Measurements from ENCODE around the gene MFSD6L. TPM values are rescaled to one million over a fixed set of nuclear protein-coding genes. Genes with fewer than 3 reads are reported as not detected.

Gene MFSD6L
- polyA plus RNA-seq, 3 donors = 0.08 to 0.37 TPM; not detected in 1

GRCh38 chr17:8766731-8767130 lies 32.4 kb downstream of the MFSD6L start:
- Histone ChIP-seq H3K9ac (ENCODE audit: insufficient read depth, low read length, poor library complexity, severe bottlenecking) (no peak overlapping the region), H3K27me3 (ENCODE audit: control insufficient read depth in 2 of 2, insufficient read depth in 2 of 2, low read length in 2 of 2) (no peaks in the 10 kb centered on the region), H4K20me1 (ENCODE audit: insufficient read depth, low read length) (no peaks in the 10 kb centered on the region), H3K27ac (ENCODE audit: low read depth in 1 of 2, low read length in 2 of 2) (no peak overlapping the region), H3K9me3 (replicated peaks in 1 of 2; ENCODE audit: control insufficient read depth in 1 of 2, insufficient read depth in 1 of 2, low read length in 2 of 2) (no peaks in the 10 kb centered on the region), H3K79me2 (ENCODE audit: insufficient read depth, low read length) (no peaks in the 10 kb centered on the region), H3K36me3 (replicated peaks in 1 of 2; ENCODE audit: control insufficient read depth in 1 of 2, insufficient read depth in 2 of 2, low read length in 2 of 2) (no peaks in the 10 kb centered on the region), H2AFZ (ENCODE audit: insufficient read depth, low read depth, low read length, poor library complexity, severe bottlenecking) (no peak overlapping the region), H3K4me1 (ENCODE audit: control insufficient read depth in 1 of 2, insufficient read depth in 2 of 2, low read length in 2 of 2) (no peaks in the 10 kb centered on the region), H3K4me3 (replicated peaks in 1 of 3; ENCODE audit: low read depth in 2 of 3, low read length in 3 of 3) (no peak overlapping the region), H3K4me2 (replicated peaks; ENCODE audit: extremely low read depth, low read length, poor library complexity, severe bottlenecking) (no peak overlapping the region)
- DNase-seq = no peak
- peaks cover 5% of the 10 kb centered on the region for H3K4me1 Mint-ChIP-seq
- peaks cover 0 to 7% (median 5%) of the 10 kb centered on the region in 7 donors for H3K9me3 Mint-ChIP-seq
- H3K36me3 Mint-ChIP-seq = no peaks in the 10 kb centered on the region
- TF ChIP-seq CTCF (IDR thresholded peaks at IDR 0.05) = no peak
- intact Hi-C loops (cut with micrococcal nuclease) = no loop called here
- 100% methylated on average over 1 of the region's 2 CpGs for WGBS (ENCODE audit: insufficient coverage)
- H3K27me3 Mint-ChIP-seq (ENCODE audit: low read depth in 3 of 3) = peaks cover 0 to 2% (median 0%) of the 10 kb centered on the region in 3 donors
- no peak overlapping the region for H3K27ac Mint-ChIP-seq
- H3K4me3 Mint-ChIP-seq = no peak overlapping the region

GRCh38 chr17:8762012-8762411 lies 37.2 kb downstream of the MFSD6L start:
- no peaks in the 10 kb centered on the region for H3K4me1 ChIP-seq (ENCODE audit: control insufficient read depth in 1 of 2, insufficient read depth in 2 of 2, low read length in 2 of 2)
- no peaks in the 10 kb centered on the region for H4K20me1 ChIP-seq (ENCODE audit: insufficient read depth, low read length)
- no peak overlapping the region for H3K4me3 ChIP-seq (replicated peaks in 1 of 3; ENCODE audit: low read depth in 2 of 3, low read length in 3 of 3)
- intact Hi-C loops (cut with micrococcal nuclease) = no loop called here
- peaks cover 2 to 4% (median 3%) of the 10 kb centered on the region in 3 donors for H3K27me3 Mint-ChIP-seq (ENCODE audit: low read depth in 3 of 3)
- no peaks in the 10 kb centered on the region for H3K9me3 ChIP-seq (replicated peaks in 1 of 2; ENCODE audit: control insufficient read depth in 1 of 2, insufficient read depth in 1 of 2, low read length in 2 of 2)
- no peak overlapping the region for H3K4me3 Mint-ChIP-seq
- WGBS (ENCODE audit: insufficient coverage) = no CpG with 5 or more reads among the region's 8 CpGs
- no peak overlapping the region for H2AFZ ChIP-seq (ENCODE audit: insufficient read depth, low read depth, low read length, poor library complexity, severe bottlenecking)
- H3K4me1 Mint-ChIP-seq = no peaks in the 10 kb centered on the region
- H3K27ac ChIP-seq (ENCODE audit: low read depth in 1 of 2, low read length in 2 of 2) = no peak overlapping the region
- H3K9ac ChIP-seq (ENCODE audit: insufficient read depth, low read length, poor library complexity, severe bottlenecking) = no peak overlapping the region
- TF ChIP-seq CTCF (IDR thresholded peaks at IDR 0.05) = no peak
- H3K4me2 ChIP-seq (replicated peaks; ENCODE audit: extremely low read depth, low read length, poor library complexity, severe bottlenecking) = no peak overlapping the region
- H3K27me3 ChIP-seq (ENCODE audit: control insufficient read depth in 2 of 2, insufficient read depth in 2 of 2, low read length in 2 of 2) = no peaks in the 10 kb centered on the region
- H3K27ac Mint-ChIP-seq = no peak overlapping the region
- peaks cover 0 to 7% (median 6%) of the 10 kb centered on the region in 7 donors for H3K9me3 Mint-ChIP-seq
- H3K79me2 ChIP-seq (ENCODE audit: insufficient read depth, low read length) = no peaks in the 10 kb centered on the region
- DNase-seq = no peak
- H3K36me3 ChIP-seq (replicated peaks in 1 of 2; ENCODE audit: control insufficient read depth in 1 of 2, insufficient read depth in 2 of 2, low read length in 2 of 2) = no peaks in the 10 kb centered on the region
- no peaks in the 10 kb centered on the region for H3K36me3 Mint-ChIP-seq
